Mononuclear cell (primary cell): ENCODE measurements around the gene PHOSPHO2. TPM values are rescaled to one million over a fixed set of nuclear protein-coding genes. Genes with fewer than 3 reads are reported as not detected.

ENCODE experiments used
- total RNA-seq: library from RNA; depleted of rRNA; stranded (reverse); fragments of >200 nt; gene quantifications from one replicate; pipeline ENCODE4 v1.2.3, GENCODE V29; 2012

Gene PHOSPHO2
- total RNA-seq, 1 donor: 3.6 TPM

Other genes with a start within 250 kb of the PHOSPHO2 start
- gene BBS5, start 215.0 kb upstream of the PHOSPHO2 start, total RNA-seq: 0.21 TPM
- gene KLHL41, start 184.8 kb upstream of the PHOSPHO2 start, total RNA-seq: 0.10 TPM
- 8.1 TPM for gene FASTKD1, start 120.6 kb upstream of the PHOSPHO2 start, total RNA-seq
- 60.1 TPM for gene PPIG, start 110.1 kb upstream of the PHOSPHO2 start, total RNA-seq
- 0.10 TPM for gene CFAP210, start 64 bp upstream of the PHOSPHO2 start, total RNA-seq
- 0.42 TPM for gene KLHL23, start 39.4 kb downstream of the PHOSPHO2 start, total RNA-seq
- gene SSB, start 104.4 kb downstream of the PHOSPHO2 start, total RNA-seq: 93.2 TPM
- gene METTL5, start 130.4 kb downstream of the PHOSPHO2 start, total RNA-seq: 30.1 TPM
- 38.5 TPM for gene UBR3, start 133.0 kb downstream of the PHOSPHO2 start, total RNA-seq